Stimulated activated CD8-positive, alpha-beta memory T cell treated with anti-CD3 and anti-CD28 coated beads, Interleukin-4, amount 100 ng/mL, for 48 hours (primary cell): ENCODE results near the gene CPPED1.
"Not testable (repeated sequence)": the region's sequence is repeated elsewhere in the genome, so short reads cannot be mapped to it uniquely, and the experiment has no call there.

Source experiments
- DNase-seq: peaks from one replicate; pipeline ENCODE4 v3.0.0-alpha.2; 2020

The CPPED1 gene

GRCh38 chr16:12801511-12802042, 2.1 kb downstream of the CPPED1 start:
- peak; percentile 40 for DNase-seq

GRCh38 chr16:12800817-12801216, 2.9 kb downstream of the CPPED1 start:
- DNase-seq, result no peak

- DNase-seq, result not testable (repeated sequence)
Measured at GRCh38 chr16:12799996-12800395, 3.7 kb downstream of the CPPED1 start.

GRCh38 chr16:12798846-12799245, 4.8 kb downstream of the CPPED1 start:
- DNase-seq, result no peak

GRCh38 chr16:12798171-12798570, 5.5 kb downstream of the CPPED1 start:
- DNase-seq, result no peak

- no peak for DNase-seq
Measured at GRCh38 chr16:12796498-12796897, 7.2 kb downstream of the CPPED1 start.

- no peak for DNase-seq
Measured at GRCh38 chr16:12794486-12795387, 8.9 kb downstream of the CPPED1 start.

GRCh38 chr16:12793865-12794240, 9.8 kb downstream of the CPPED1 start:
- DNase-seq, result no peak

- no peak for DNase-seq
Measured at GRCh38 chr16:12793120-12793864, 10.4 kb downstream of the CPPED1 start.

- DNase-seq, result not testable (repeated sequence)
Measured at GRCh38 chr16:12792528-12792927, 11.2 kb downstream of the CPPED1 start.

- no peak for DNase-seq
Measured at GRCh38 chr16:12791340-12791739, 12.3 kb downstream of the CPPED1 start.

- no peak for DNase-seq
Measured at GRCh38 chr16:12788758-12789157, 14.9 kb downstream of the CPPED1 start.

- DNase-seq, result no peak
Measured at GRCh38 chr16:12786081-12786480, 17.6 kb downstream of the CPPED1 start.

GRCh38 chr16:12784076-12784475, 19.6 kb downstream of the CPPED1 start:
- no peak for DNase-seq

GRCh38 chr16:12781777-12782176, 21.9 kb downstream of the CPPED1 start:
- no peak for DNase-seq

- no peak for DNase-seq
Measured at GRCh38 chr16:12780467-12780866, 23.2 kb downstream of the CPPED1 start.

- DNase-seq, result no peak
Measured at GRCh38 chr16:12778726-12779125, 25.0 kb downstream of the CPPED1 start.

GRCh38 chr16:12775656-12776236, 27.9 kb downstream of the CPPED1 start:
- DNase-seq, result no peak

GRCh38 chr16:12773221-12773620, 30.5 kb downstream of the CPPED1 start:
- no peak for DNase-seq

- no peak for DNase-seq
Measured at GRCh38 chr16:12771341-12771798, 32.3 kb downstream of the CPPED1 start.

- DNase-seq, result no peak
Measured at GRCh38 chr16:12769525-12769924, 34.2 kb downstream of the CPPED1 start.

GRCh38 chr16:12767897-12768296, 35.8 kb downstream of the CPPED1 start:
- no peak for DNase-seq

- DNase-seq, result no peak
Measured at GRCh38 chr16:12766853-12767252, 36.8 kb downstream of the CPPED1 start.
